ENCODE data around the gene FAM200B.
"Not testable (repeated sequence)": the region's sequence is repeated elsewhere in the genome, so short reads cannot be mapped to it uniquely, and the experiment has no call there.

FAM200B gene

GRCh38 chr4:15696866-15697265, 15.2 kb downstream of the FAM200B start:
- DNase-seq: no peak

GRCh38 chr4:15702941-15703403, 21.3 kb downstream of the FAM200B start, which contains the start of gene BST1:
BST1 (plus strand) TSS chr4:15703065; CDS start chr4:15703145, 80 bp downstream.
- peak; percentile 23 for DNase-seq

- DNase-seq: no peak
Observed at GRCh38 chr4:15703439-15703838, 21.8 kb downstream of the FAM200B start.

DNA sequence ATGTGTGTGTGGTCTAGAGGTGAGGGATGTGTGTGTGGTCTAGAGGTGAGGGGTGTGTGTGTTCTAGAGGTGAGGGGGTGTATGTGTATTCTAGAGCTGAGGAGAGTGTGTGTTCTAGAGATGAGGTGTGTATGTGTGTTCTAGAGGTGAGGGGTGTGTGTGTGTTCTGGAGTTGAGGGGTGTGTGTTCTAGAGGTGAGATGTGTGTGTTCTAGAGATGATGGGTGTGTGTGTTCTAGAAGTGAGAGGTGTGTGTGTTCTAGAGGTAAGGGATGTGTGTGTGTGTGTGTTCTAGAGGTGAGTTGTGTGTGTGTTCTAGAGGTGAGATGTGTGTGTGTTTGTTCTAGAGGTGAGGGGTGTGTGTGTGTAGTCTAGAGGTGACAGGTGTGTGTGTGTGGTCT, 22.5 kb downstream of the FAM200B start:
- no peak for DNase-seq

DNA sequence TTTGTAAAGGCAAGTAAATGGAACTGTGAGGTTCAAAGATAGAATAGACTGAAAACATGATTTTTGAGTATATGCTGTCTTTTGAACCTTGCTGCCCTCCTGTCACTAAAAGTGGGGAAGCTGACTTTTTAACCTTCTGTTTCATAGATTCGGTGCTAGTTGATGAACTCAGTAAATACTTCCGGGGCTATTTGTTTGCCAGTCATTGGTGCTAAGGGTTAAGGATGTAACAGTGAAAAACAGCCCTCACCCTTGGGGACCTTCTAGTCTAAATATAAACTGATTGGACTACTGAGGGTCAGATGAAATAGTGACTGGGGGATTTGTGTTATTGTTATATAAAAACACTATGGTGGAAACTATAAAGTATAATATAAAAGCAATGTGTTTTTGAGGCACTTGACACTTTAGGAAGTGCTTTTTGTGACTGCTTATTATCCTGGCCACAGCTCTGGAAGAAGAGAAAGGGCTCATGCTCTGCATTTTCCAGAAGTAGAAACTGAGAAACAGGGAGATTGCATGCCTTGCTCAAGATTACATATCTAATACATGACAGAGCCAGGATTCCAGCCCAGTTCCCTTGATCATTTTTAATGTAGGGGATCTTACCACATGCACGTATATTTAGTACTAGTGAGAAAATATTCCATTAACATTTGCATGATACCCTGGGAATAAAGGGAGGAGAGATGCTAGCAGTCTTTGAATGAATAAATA, 25.2 kb downstream of the FAM200B start:
- DNase-seq: no peak

- DNase-seq: no peak
Observed at GRCh38 chr4:15707363-15707715, 25.7 kb downstream of the FAM200B start.

- DNase-seq: no peak
Observed at GRCh38 chr4:15711762-15712161, 30.1 kb downstream of the FAM200B start.

- DNase-seq: no peak
Observed at GRCh38 chr4:15712214-15712613, 30.6 kb downstream of the FAM200B start.

- no peak for DNase-seq
Observed at GRCh38 chr4:15714141-15714540, 32.5 kb downstream of the FAM200B start.

DNA sequence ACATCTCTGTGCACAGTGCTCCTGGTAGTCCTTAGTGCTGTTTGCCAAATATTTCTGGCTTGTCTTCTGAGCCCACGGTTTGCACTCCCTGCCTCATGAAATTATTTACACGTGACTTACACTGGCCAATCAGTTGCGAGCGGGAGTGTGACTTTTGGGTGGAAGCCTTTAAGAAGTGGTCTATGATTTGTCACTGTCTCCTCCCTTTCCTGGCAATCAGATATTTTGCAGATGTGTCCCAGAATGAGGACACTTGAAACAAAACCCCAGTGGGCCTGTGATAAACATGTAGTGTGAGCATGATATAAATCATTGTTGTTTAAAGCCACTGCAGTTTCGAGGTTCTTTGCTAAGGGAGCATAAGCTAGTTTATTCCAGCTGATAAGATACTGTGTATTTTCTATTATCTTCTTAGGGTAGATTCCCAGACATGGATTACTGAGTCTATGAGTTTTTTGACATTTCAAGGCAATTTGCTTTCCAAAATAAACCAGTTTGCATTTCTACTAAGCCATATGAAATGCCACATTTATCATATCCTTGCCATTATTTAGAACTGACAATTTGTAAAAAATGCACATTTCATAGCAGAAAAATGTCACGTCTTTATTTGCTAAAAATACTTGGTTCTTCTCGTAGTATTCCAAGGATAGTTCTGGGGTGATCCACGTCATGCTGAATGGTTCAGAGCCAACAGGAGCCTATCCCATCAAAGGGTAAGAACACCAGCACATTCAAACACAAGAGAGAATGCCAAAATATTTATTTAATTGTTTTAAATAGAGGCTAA, 33.2 kb downstream of the FAM200B start:
- no peak for DNase-seq

- no peak for DNase-seq
Observed at GRCh38 chr4:15716115-15716514, 34.5 kb downstream of the FAM200B start.

DNA sequence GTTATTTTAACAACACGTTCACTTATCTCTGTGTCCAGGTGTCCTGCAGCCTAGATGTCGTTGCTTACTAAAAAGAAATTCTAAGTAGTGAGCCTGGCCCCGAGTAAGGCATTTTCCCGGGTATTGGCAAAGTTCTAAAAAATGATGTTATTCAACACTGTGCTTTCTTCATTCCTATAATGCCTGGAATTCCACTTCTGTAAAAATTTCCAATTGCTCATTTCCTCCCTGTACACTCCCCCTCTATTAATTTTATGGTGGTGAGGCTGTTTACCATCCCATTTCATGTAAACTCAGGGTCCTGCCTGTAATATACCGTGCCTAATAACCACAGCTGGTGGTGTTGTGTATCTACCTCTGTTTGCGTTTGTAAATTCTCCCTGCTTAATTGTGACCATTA, 35.5 kb downstream of the FAM200B start:
- DNase-seq: no peak

- DNase-seq: no peak
Observed at GRCh38 chr4:15717657-15718416, 36.2 kb downstream of the FAM200B start.

GRCh38 chr4:15718465-15718864, 36.8 kb downstream of the FAM200B start:
- no peak for DNase-seq

- no peak for DNase-seq
Observed at GRCh38 chr4:15718959-15719358, 37.3 kb downstream of the FAM200B start.

DNA sequence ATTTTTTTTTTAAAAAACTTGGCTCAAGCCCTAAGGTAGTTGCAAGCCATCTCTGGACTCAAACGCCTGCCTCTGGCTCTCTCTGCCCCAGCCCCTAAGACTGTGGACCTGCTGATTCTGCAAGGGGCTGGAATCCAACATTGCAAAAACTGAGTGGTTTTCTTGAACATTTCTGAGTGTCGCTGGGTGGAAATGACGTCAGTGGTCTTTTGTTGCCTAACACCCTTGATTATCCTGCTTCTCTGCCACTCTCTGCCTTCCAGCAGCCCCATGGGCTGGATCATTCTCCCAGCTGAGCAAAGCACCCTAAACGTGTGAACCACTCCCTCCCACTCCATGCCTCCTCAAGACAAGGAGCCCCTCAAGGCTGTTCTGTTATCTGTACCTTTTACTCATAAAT, 37.9 kb downstream of the FAM200B start:
- no peak for DNase-seq

- no peak for DNase-seq
Observed at GRCh38 chr4:15720851-15721250, 39.2 kb downstream of the FAM200B start.

DNA sequence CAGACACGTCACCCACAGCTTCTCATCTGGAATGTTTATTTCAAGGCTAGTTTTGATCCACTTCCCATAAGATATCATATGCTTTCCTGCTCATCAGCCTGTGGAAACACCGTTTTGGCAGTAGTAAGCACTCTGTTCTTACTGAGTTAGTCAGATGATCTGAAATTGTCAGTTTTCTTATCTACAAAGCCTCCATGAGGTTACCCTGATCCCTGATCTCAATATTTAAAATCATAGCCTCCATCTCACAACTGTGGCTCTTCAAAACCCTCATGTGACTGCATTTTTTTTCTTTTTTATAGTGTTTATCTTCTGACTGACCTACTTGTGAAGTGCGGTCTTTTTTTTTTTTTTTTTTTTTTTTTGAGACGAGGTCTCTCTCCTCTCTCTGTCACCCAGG, 44.0 kb downstream of the FAM200B start:
- no peak for DNase-seq

DNA sequence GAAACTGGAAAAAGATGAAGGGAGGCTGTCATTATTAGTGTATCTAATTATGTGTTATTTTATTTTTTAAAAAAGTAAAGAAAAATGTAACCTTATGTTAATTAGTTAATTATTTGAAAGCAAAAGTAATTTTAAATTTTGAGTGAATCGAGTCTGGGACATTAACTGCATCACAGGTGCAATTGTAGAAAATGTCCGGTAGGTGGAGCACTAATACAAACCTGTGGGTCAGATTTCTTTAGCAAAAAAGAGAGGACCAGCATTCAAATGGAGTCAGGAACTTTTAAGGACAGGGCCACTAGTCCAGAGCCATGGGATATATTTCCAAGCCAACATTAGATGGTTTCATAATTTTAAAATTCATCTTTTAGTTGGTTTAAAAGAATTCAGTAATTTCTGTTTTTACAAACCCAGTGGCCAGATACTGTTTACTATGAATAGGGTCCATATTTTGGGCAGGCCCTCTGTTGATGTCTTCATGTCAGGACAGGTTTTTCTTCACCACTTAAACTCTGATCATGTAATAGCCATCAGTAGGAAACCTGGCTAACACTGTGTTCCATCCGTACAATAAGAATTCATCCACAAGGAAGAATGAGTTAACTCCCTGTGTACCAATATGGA, 48.4 kb downstream of the FAM200B start:
- peak; percentile 31 for DNase-seq

DNA sequence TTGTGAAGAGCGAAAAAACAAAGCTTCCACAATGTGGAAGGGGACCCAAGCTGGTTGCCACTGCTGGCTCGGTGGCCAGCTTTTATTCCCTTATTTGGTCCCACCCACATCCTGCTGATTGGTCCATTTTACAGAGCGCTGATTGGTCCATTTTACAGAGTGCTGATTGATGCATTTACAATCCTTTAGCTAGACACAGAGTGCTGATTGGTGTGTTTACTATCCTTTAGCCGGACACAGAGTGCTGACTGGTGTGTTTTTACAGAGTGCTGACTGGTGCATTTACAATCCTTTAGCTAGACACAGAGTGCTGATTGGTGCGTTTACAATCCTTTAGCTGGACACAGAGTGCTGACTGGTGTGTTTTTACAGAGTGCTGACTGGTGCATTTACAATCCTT, 51.4 kb downstream of the FAM200B start:
- not testable (repeated sequence) for DNase-seq

- DNase-seq: no peak
Observed at GRCh38 chr4:15735536-15735935, 53.9 kb downstream of the FAM200B start.

DNA sequence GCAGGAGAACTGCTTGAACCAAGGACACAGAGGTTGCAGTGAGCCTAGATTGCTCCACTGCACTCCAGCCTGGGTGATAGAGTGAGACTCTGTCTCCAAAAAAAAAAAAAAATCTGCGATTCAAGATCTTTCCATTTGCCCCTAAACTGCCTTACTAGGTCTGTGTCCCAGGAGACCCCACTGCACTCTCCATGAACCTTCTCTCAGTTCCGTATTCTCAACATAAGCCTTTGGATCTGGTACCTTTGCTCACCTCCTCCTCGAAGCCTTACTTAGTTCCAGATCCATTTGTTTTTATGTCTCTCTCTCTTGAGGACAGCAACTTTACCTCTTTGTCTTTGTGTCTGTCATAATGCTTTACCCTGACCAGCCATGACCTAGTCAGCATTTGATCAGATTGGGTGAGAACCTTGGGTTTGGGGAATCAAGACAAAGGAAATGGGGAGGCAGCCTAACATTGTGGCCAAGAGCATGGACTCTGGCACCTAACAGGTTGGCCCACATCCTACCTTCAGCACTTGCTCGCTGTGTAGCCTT, 55.0 kb downstream of the FAM200B start:
- no peak for DNase-seq

DNA sequence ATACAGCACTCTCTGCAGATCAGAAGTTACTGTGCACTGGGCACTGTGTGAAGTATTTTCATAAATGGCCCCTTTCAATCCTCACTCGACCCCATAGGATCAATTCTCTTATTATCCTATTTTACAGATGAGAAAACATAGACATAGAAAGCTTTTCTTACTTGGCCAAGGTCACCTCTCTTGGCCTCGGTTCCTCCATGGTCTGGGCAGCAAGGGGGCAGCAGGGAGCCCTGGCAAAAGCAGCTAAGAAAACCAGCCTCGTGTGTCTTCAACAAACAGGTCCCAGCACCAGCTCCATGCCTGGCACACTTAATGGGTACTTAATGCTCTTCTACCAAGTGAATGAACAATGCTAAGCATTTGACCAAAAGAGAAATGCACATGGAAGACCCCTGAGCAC, 55.6 kb downstream of the FAM200B start:
- DNase-seq: no peak

Measured in KG1 (cell line).